HG03159 (cell line): ENCODE results near the gene PNKD.
"Not testable (repeated sequence)": the region's sequence is repeated elsewhere in the genome, so short reads cannot be mapped to it uniquely, and the experiment has no call there.

ENCODE experiments used
- ATAC-seq: cut with Tn5 transposase; IDR thresholded peaks from one replicate; pipeline ENCODE4 v1.9.1; 2021; ENCODE audit warnings: mild to moderate bottlenecking, moderate library complexity; ENCODE audit not compliant: unreplicated experiment

The PNKD gene

GRCh38 chr2:218314764-218315163, 44.4 kb downstream of the PNKD start:
- ATAC-seq: not testable (repeated sequence)

- no peak for ATAC-seq
Observed at GRCh38 chr2:218315397-218315796, 45.1 kb downstream of the PNKD start.

- no peak for ATAC-seq
Observed at GRCh38 chr2:218317303-218317630, 46.9 kb downstream of the PNKD start.

- ATAC-seq: no peak
Observed at GRCh38 chr2:218317835-218318234, 47.5 kb downstream of the PNKD start.

- ATAC-seq: no peak
Observed at GRCh38 chr2:218318241-218318640, 47.9 kb downstream of the PNKD start.

GRCh38 chr2:218319813-218320365, 49.6 kb downstream of the PNKD start:
- ATAC-seq: no peak

GRCh38 chr2:218320704-218321336, 50.5 kb downstream of the PNKD start:
- ATAC-seq: no peak

- ATAC-seq: peak; percentile 60
Observed at GRCh38 chr2:218322768-218323525, 52.6 kb downstream of the PNKD start.

GRCh38 chr2:218323526-218324472, 53.5 kb downstream of the PNKD start:
- no peak for ATAC-seq

- ATAC-seq: no peak
Observed at GRCh38 chr2:218325566-218326160, 55.3 kb downstream of the PNKD start.

- no peak for ATAC-seq
Observed at GRCh38 chr2:218326315-218326714, 56.0 kb downstream of the PNKD start.

- no peak for ATAC-seq
Observed at GRCh38 chr2:218327451-218328210, 57.3 kb downstream of the PNKD start.

- ATAC-seq: no peak
Observed at GRCh38 chr2:218328294-218328693, 58.0 kb downstream of the PNKD start.

GRCh38 chr2:218329027-218329825, 58.9 kb downstream of the PNKD start:
- peak; percentile 43 for ATAC-seq

- peak; percentile 28 for ATAC-seq
Observed at GRCh38 chr2:218329826-218330593, 59.7 kb downstream of the PNKD start.

GRCh38 chr2:218331745-218332144, 61.4 kb downstream of the PNKD start:
- ATAC-seq: no peak

- ATAC-seq: no peak
Observed at GRCh38 chr2:218332288-218332687, 62.0 kb downstream of the PNKD start.

GRCh38 chr2:218332920-218333645, 62.8 kb downstream of the PNKD start:
- ATAC-seq: no peak
